H1 (cell line): ENCODE measurements around the gene RAB11FIP3. TPM values are rescaled to one million over a fixed set of nuclear protein-coding genes. Genes with fewer than 3 reads are reported as not detected.

Source experiments
- ASH2L ChIP-seq: fragments of 200-600, 300-600 bp; sonication (generic); IDR thresholded peaks from one replicate; pipeline ENCODE4 v1.7.1; 2017; ENCODE audit warnings: low read length
- BRCA1 ChIP-seq: IDR thresholded peaks from 2 replicates; pipeline ENCODE4 v1.6.1; 2012; ENCODE audit warnings: low read depth, low read length, improper control_type of control experiment
- CBX5 ChIP-seq: fragments of 300-800, 300-1000 bp; sonication (generic); IDR thresholded peaks from 2 replicates; pipeline ENCODE4 v1.7.1; 2016; ENCODE audit warnings: antibody characterized with exemption, low read length, low read depth
- CBX8 ChIP-seq: fragments of 300-800, 300-1000 bp; sonication (generic); IDR thresholded peaks from 2 replicates; pipeline ENCODE4 v1.7.1; 2016; ENCODE audit warnings: low read depth, low read length, borderline replicate concordance
- CHD2 ChIP-seq: IDR thresholded peaks from 2 replicates; pipeline ENCODE4 v1.6.1; 2012; ENCODE audit warnings: low read length, improper control_type of control experiment
- CTCF ChIP-seq, 3 experiments: IDR thresholded peaks; 1 replicate in 2 of 3; 2 replicates in 1 of 3; pipeline versions ENCODE4 v1.5.1 to v1.6.1; 2011; ENCODE audit warnings: low read length in 3 of 3, mild to moderate bottlenecking in 3 of 3, inconsistent platforms in 2 of 3, low read depth in 1 of 3, moderate library complexity in 1 of 3; ENCODE audit not compliant: insufficient read depth in 1 of 3; ENCODE audit errors: control extremely low read depth in 1 of 3
- EZH2 ChIP-seq: fragments of 200-600 bp; sonication (generic); IDR thresholded peaks from 2 replicates; pipeline ENCODE4 v1.7.1; 2012; ENCODE audit warnings: low read depth, mild to moderate bottlenecking, moderate library complexity, low read length, inconsistent platforms; ENCODE audit not compliant: severe bottlenecking
- GABPA ChIP-seq: IDR thresholded peaks from 2 replicates; pipeline ENCODE4 v1.6.1; 2011; ENCODE audit warnings: mild to moderate bottlenecking, low read length, moderate library complexity, borderline replicate concordance; ENCODE audit not compliant: insufficient read depth
- KDM1A ChIP-seq: fragments of 200-600, 300-600 bp; sonication (generic); IDR thresholded peaks from 2 replicates; pipeline ENCODE4 v1.7.1; 2016; ENCODE audit warnings: mild to moderate bottlenecking, low read length, borderline replicate concordance
- KDM4A ChIP-seq: IDR thresholded peaks from one replicate; pipeline ENCODE4 v1.7.1; 2012; ENCODE audit warnings: low read depth, mild to moderate bottlenecking, moderate library complexity, low read length, inconsistent platforms; ENCODE audit not compliant: severe bottlenecking
- MAX ChIP-seq: IDR thresholded peaks from 2 replicates; pipeline ENCODE4 v1.6.1; 2012; ENCODE audit warnings: inconsistent platforms
- NANOG ChIP-seq: IDR thresholded peaks from 2 replicates; pipeline ENCODE4 v1.6.1; 2011; ENCODE audit warnings: low read length, low read depth, mild to moderate bottlenecking, inconsistent platforms; ENCODE audit not compliant: insufficient read depth, poor library complexity, severe bottlenecking
- RAD21 ChIP-seq, 2 experiments: IDR thresholded peaks in 1 of 2; conservative IDR thresholded peaks in 1 of 2; 2 replicates each; pipeline ENCODE4 v1.6.1; 2011; ENCODE audit warnings: low read depth in 2 of 2, low read length in 2 of 2, improper control_type of control experiment in 1 of 2, inconsistent platforms in 1 of 2, mild to moderate bottlenecking in 1 of 2, moderate library complexity in 1 of 2
- SAP30 ChIP-seq: fragments of 300-600 bp; sonication (generic); IDR thresholded peaks from 2 replicates; pipeline ENCODE4 v1.7.1; 2012; ENCODE audit warnings: low read length, moderate library complexity, mild to moderate bottlenecking, inconsistent platforms; ENCODE audit not compliant: insufficient read depth, insufficient replicate concordance
- SIX5 ChIP-seq: IDR thresholded peaks from 2 replicates; pipeline ENCODE4 v1.6.1; 2011; ENCODE audit warnings: mild to moderate bottlenecking, low read depth, low read length
- SP4 ChIP-seq: IDR thresholded peaks from 2 replicates; pipeline ENCODE4 v1.6.1; 2012; ENCODE audit warnings: low read length, inconsistent platforms
- SUZ12 ChIP-seq: fragments of 200-600 bp; sonication (generic); IDR thresholded peaks from 2 replicates; pipeline ENCODE4 v1.6.1; 2012; ENCODE audit warnings: mild to moderate bottlenecking, inconsistent platforms, low read length, moderate library complexity, mixed read lengths
- TCF12 ChIP-seq: IDR thresholded peaks from 2 replicates; pipeline ENCODE4 v1.6.1; 2011; ENCODE audit warnings: low read depth, mild to moderate bottlenecking, low read length
- USF2 ChIP-seq: IDR thresholded peaks from 2 replicates; pipeline ENCODE4 v1.6.1; 2011; ENCODE audit warnings: low read length, improper control_type of control experiment
- polyA plus RNA-seq, 7 experiments: library from polyadenylated mRNA; depleted of rRNA in 3 of 7; stranded (reverse) in 5 of 7; unstranded in 2 of 7; fragments of >200 nt in 5 of 7; fragments of 200-250 nt in 2 of 7; gene quantifications; 1 replicate in 5 of 7; 2 replicates in 1 of 7; 4 replicates in 1 of 7; pipeline versions ENCODE4 v1.2.1 to v1.2.3, GENCODE V29; 2011 to 2013; ENCODE audit warnings: missing spikeins in 2 of 7, mixed read lengths in 2 of 7
- total RNA-seq: library from RNA; stranded (reverse); fragmentation: NEBNext Ultra II Directional; extraction: Animal tissue kit (Norgen Biotek cat#: 25700); gene quantifications from 2 replicates; pipeline ENCODE4 v1.2.1, GENCODE V29; 2021

RAB11FIP3 gene
- total and polyA plus RNA-seq, 2 of the 8 experiments (the other 6 are each of a cell fraction or from before 2014, with no cell fraction given) = 9.3 to 35.2 TPM

- TF ChIP-seq USF2 = peak; percentile 28; the same call in 1 of the 2 replicates
- TF ChIP-seq CTCF (IDR thresholded peaks at IDR 0.05; ENCODE audit: control extremely low read depth in 1 of 3, insufficient read depth in 1 of 3, low read depth in 1 of 3, low read length in 3 of 3) = peak; percentile 6 to 16 (median 9); a peak in 3 of 4 replicates
- no peak for TF ChIP-seq EZH2
- TF ChIP-seq KDM1A = no peak
- TF ChIP-seq TCF12 = no peak
- TF ChIP-seq CBX5 = no peak
- TF ChIP-seq ASH2L = no peak
- TF ChIP-seq MAX = peak; percentile 76
- TF ChIP-seq SIX5 = no peak
- no peak for TF ChIP-seq KDM4A
- no peak for TF ChIP-seq SAP30
- no peak for TF ChIP-seq SP4
- TF ChIP-seq NANOG = no peak
- TF ChIP-seq BRCA1 = no peak
- 0 out of 4 replicates have a peak, but pooled peaks of 1 of the 2 experiments have one; percentile 2 for TF ChIP-seq RAD21 (IDR thresholded peaks at IDR 0.05 in 1 of 2, conservative IDR thresholded peaks at IDR 0.05 in 1 of 2; ENCODE audit: low read depth in 2 of 2, low read length in 2 of 2)
- TF ChIP-seq GABPA = no peak
- TF ChIP-seq SUZ12 = no peak
- no peak for TF ChIP-seq CHD2
- no peak for TF ChIP-seq CBX8
Measured at GRCh38 chr16:457732-458400, 32.4 kb downstream of the RAB11FIP3 start (continued).
